ENCODE results near the gene NOTCH4. TPM values are rescaled to one million over a fixed set of nuclear protein-coding genes. Genes with fewer than 3 reads are reported as not detected.
A peak's percentile ranks its signal among the peaks of the same experiment; 100 is the strongest.

Gene NOTCH4
- total and polyA plus RNA-seq, 2 experiments from 2014 or later, result 2.7 to 2.8 TPM

GRCh38 chr6:32194388-32194787 lies 29.5 kb downstream of the NOTCH4 start:
- DNase-seq (ENCODE audit: low spot score) (no peak), ATAC-seq (no peak)
- H4K20me1 ChIP-seq (replicated peaks; ENCODE audit: insufficient read depth), result no peaks in the 10 kb centered on the region
- H3K79me2 ChIP-seq (replicated peaks; ENCODE audit: insufficient read depth), result peaks cover 3% of the 10 kb centered on the region; the same call in 1 of the 2 replicates
- Mint-ChIP-seq H3K4me3 (peak overlapping the region; percentile 95), H3K4me1 (peaks cover 57% of the 10 kb centered on the region), H3K9me3 (no peaks in the 10 kb centered on the region; the same call in 2 of the 3 replicates), H3K36me3 (ENCODE audit: low read depth) (no peaks in the 10 kb centered on the region), H3K27ac (peak overlapping the region; percentile 99; the same call in 1 of the 2 replicates), H3K27me3 (ENCODE audit: insufficient read depth, low read depth, poor library complexity) (peaks cover 19% of the 10 kb centered on the region)
- no peaks in the 10 kb centered on the region for H3K36me3 ChIP-seq (ENCODE audit: insufficient read depth)
- H3K27me3 ChIP-seq (ENCODE audit: insufficient read depth), result no peaks in the 10 kb centered on the region
- H3K4me2 ChIP-seq, result peak overlapping the region; percentile 75
- no peak overlapping the region for H2AFZ ChIP-seq
- H3K4me3 ChIP-seq, result peak overlapping the region; percentile 49; the same call in 1 of the 2 replicates
- H3K9me2 ChIP-seq (ENCODE audit: insufficient read depth), result no peaks in the 10 kb centered on the region
- TF ChIP-seq POLR2AphosphoS5 (IDR thresholded peaks at IDR 0.05; ENCODE audit: low read depth) (no peak), ZNF462 (CRISPR knock-in tag; IDR thresholded peaks at IDR 0.05) (no peak), NANOG (IDR thresholded peaks at IDR 0.05; ENCODE audit: borderline replicate concordance) (no peak), CREB1 (CRISPR knock-in tag; IDR thresholded peaks at IDR 0.05; ENCODE audit: low read depth) (no peak), EZH2 (IDR thresholded peaks at IDR 0.05; ENCODE audit: low read depth, unreplicated experiment) (no peak), EZH2phosphoT487 (IDR thresholded peaks at IDR 0.05; ENCODE audit: unreplicated experiment) (no peak), ETS1 (IDR thresholded peaks at IDR 0.05) (no peak), REST (IDR thresholded peaks at IDR 0.05; ENCODE audit: unreplicated experiment) (no peak), ZNF114 (CRISPR knock-in tag; IDR thresholded peaks at IDR 0.05) (no peak), JUNB (IDR thresholded peaks at IDR 0.05; ENCODE audit: unreplicated experiment) (no peak), CTCF (conservative IDR thresholded peaks at IDR 0.05; ENCODE audit: low read depth in 2 of 2) (no peak), ZNF331 (CRISPR knock-in tag; IDR thresholded peaks at IDR 0.05; ENCODE audit: low read depth) (no peak), STAT1 (IDR thresholded peaks at IDR 0.05; ENCODE audit: unreplicated experiment) (no peak)
- peak overlapping the region; percentile 97; the same call in 1 of the 2 replicates for H3K27ac ChIP-seq (ENCODE audit: low read depth)
- peaks cover 55% of the 10 kb centered on the region for H3K4me1 ChIP-seq (ENCODE audit: insufficient read depth)
- peaks cover 21% of the 10 kb centered on the region for H3F3A ChIP-seq (replicated peaks; ENCODE audit: low read depth)

All from GM23338 (cell line).